Thyroid gland (tissue), 4 donors: ENCODE data around the gene POU6F2.

Experiments used
- POLR2A ChIP-seq, 2 donors: fragments of 450-650 bp; IDR thresholded peaks; one replicate each; pipeline ENCODE4 v1.6.1; 2017; ENCODE audit warnings: antibody characterized with exemption in 2 of 2, mild to moderate bottlenecking in 2 of 2, moderate library complexity in 1 of 2
- TF ChIP-seq, protein P1 (sequence below), 6 experiments: fragments of 200-600 bp in 3 of 6; fragments of 450-650 bp in 3 of 6; sonication (generic) in 3 of 6; IDR thresholded peaks; one replicate each; pipeline ENCODE4 v1.5.1; 2016 to 2019; ENCODE audit warnings: antibody characterized with exemption in 6 of 6, mild to moderate bottlenecking in 2 of 6, inconsistent platforms in 1 of 6, moderate library complexity in 1 of 6

GRCh38 chr7:39199951-39200350 lies 222.2 kb downstream of the POU6F2 start:
- TF ChIP-seq, protein P1, sequence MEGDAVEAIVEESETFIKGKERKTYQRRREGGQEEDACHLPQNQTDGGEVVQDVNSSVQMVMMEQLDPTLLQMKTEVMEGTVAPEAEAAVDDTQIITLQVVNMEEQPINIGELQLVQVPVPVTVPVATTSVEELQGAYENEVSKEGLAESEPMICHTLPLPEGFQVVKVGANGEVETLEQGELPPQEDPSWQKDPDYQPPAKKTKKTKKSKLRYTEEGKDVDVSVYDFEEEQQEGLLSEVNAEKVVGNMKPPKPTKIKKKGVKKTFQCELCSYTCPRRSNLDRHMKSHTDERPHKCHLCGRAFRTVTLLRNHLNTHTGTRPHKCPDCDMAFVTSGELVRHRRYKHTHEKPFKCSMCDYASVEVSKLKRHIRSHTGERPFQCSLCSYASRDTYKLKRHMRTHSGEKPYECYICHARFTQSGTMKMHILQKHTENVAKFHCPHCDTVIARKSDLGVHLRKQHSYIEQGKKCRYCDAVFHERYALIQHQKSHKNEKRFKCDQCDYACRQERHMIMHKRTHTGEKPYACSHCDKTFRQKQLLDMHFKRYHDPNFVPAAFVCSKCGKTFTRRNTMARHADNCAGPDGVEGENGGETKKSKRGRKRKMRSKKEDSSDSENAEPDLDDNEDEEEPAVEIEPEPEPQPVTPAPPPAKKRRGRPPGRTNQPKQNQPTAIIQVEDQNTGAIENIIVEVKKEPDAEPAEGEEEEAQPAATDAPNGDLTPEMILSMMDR (IDR thresholded peaks at IDR 0.05): no peak
- TF ChIP-seq POLR2A (IDR thresholded peaks at IDR 0.05): no peak
